SIG-M5 (cell line): ENCODE data around the gene TOR3A.
"Not testable (repeated sequence)": the region's sequence is repeated elsewhere in the genome, so short reads cannot be mapped to it uniquely, and the experiment has no call there.

Experiments
- DNase-seq: peaks from one replicate; lab custom pipeline; 2025; lab: John Stamatoyannopoulos, UW

TOR3A gene

GRCh38 chr1:179108644-179109043, 26.8 kb downstream of the TOR3A start:
- DNase-seq = no peak

GRCh38 chr1:179115181-179115580, 33.3 kb downstream of the TOR3A start:
- no peak for DNase-seq

GRCh38 chr1:179119513-179119912, 37.6 kb downstream of the TOR3A start:
- DNase-seq = no peak

GRCh38 chr1:179120736-179121135, 38.9 kb downstream of the TOR3A start:
- DNase-seq = no peak

- no peak for DNase-seq
Observed at GRCh38 chr1:179121159-179121938, 39.5 kb downstream of the TOR3A start.

- DNase-seq = no peak
Observed at GRCh38 chr1:179124873-179125272, 43.0 kb downstream of the TOR3A start.

GRCh38 chr1:179126338-179127060, 44.6 kb downstream of the TOR3A start:
- no peak for DNase-seq

- no peak for DNase-seq
Observed at GRCh38 chr1:179127163-179127895, 45.5 kb downstream of the TOR3A start.

- DNase-seq = no peak
Observed at GRCh38 chr1:179128520-179128919, 46.6 kb downstream of the TOR3A start.

GRCh38 chr1:179129702-179130473, 48.0 kb downstream of the TOR3A start:
- DNase-seq = peak; percentile 67

- not testable (repeated sequence) for DNase-seq
Observed at GRCh38 chr1:179135168-179135567, 53.3 kb downstream of the TOR3A start.

- not testable (repeated sequence) for DNase-seq
Observed at GRCh38 chr1:179135707-179136106, 53.8 kb downstream of the TOR3A start.

GRCh38 chr1:179137617-179138255, 55.9 kb downstream of the TOR3A start:
- no peak for DNase-seq

- not testable (repeated sequence) for DNase-seq
Observed at GRCh38 chr1:179138755-179139154, 56.9 kb downstream of the TOR3A start.

- DNase-seq = no peak
Observed at GRCh38 chr1:179141592-179142251, 59.9 kb downstream of the TOR3A start.

GRCh38 chr1:179142889-179143299, 61.0 kb downstream of the TOR3A start:
- DNase-seq = no peak

GRCh38 chr1:179143322-179143721, 61.5 kb downstream of the TOR3A start:
- DNase-seq = no peak

GRCh38 chr1:179144626-179145025, 62.8 kb downstream of the TOR3A start:
- DNase-seq = no peak

GRCh38 chr1:179145521-179145920, 63.7 kb downstream of the TOR3A start:
- no peak for DNase-seq
